HepG2 (cell line): ENCODE measurements around the gene RHBDF2. TPM values are rescaled to one million over a fixed set of nuclear protein-coding genes. Genes with fewer than 3 reads are reported as not detected.

Experiments used
- CREB1 ChIP-seq, 2 experiments: fragments of 450-650 bp in 1 of 2; IDR thresholded peaks; 2 replicates each; pipeline ENCODE4 v1.6.1; 2016 to 2017; ENCODE audit warnings: control low read depth in 1 of 2, mild to moderate bottlenecking in 1 of 2, missing compliant biosample characterization in 1 of 2, missing genetic modification characterization in 1 of 2
- HNRNPLL ChIP-seq: fragments of 200-400 bp; formaldehyde crosslinking; IDR thresholded peaks from 2 replicates; pipeline ENCODE4 v1.6.1; 2017; ENCODE audit warnings: mild to moderate bottlenecking, low read depth, low read length; ENCODE audit not compliant: poor library complexity, severe bottlenecking
- LBX2 ChIP-seq: sonication (generic); formaldehyde crosslinking; IDR thresholded peaks from 2 replicates; pipeline ENCODE4 v1.5.0; 2020; ENCODE audit warnings: missing genetic modification reagents, mild to moderate bottlenecking, borderline replicate concordance
- LCORL ChIP-seq, 2 experiments: fragments of 450-650 bp in 1 of 2; sonication (generic) in 1 of 2; formaldehyde crosslinking in 1 of 2; IDR thresholded peaks; 2 replicates each; pipeline versions ENCODE4 v1.5.0 to v1.6.1; 2017 to 2020; ENCODE audit warnings: antibody characterized with exemption in 1 of 2, missing genetic modification reagents in 1 of 2
- LRRFIP1 ChIP-seq: sonication (generic); formaldehyde crosslinking; conservative IDR thresholded peaks from 2 replicates; pipeline ENCODE4 v1.4.0; 2020; ENCODE audit warnings: missing genetic modification reagents
- MXD3 ChIP-seq: IDR thresholded peaks from 2 replicates; pipeline ENCODE4 v1.6.1; 2016; ENCODE audit warnings: mild to moderate bottlenecking, missing biosample characterization, missing genetic modification reagents
- MYPOP ChIP-seq: sonication (generic); formaldehyde crosslinking; IDR thresholded peaks from 2 replicates; pipeline ENCODE4 v1.8.1; 2023; ENCODE audit warnings: mild to moderate bottlenecking, moderate library complexity, missing genetic modification reagents
- RAD21 ChIP-seq: fragments of 450-650 bp; formaldehyde crosslinking; IDR thresholded peaks from 2 replicates; pipeline ENCODE4 v1.5.0; 2020; ENCODE audit warnings: mild to moderate bottlenecking
- ZC3H13 ChIP-seq: sonication (generic); formaldehyde crosslinking; IDR thresholded peaks from 2 replicates; pipeline ENCODE4 v1.8.1; 2023; ENCODE audit warnings: mild to moderate bottlenecking, missing genetic modification reagents, moderate library complexity
- ZFP91 ChIP-seq: sonication (generic); formaldehyde crosslinking; IDR thresholded peaks from 2 replicates; pipeline ENCODE4 v1.9.0; 2022; ENCODE audit warnings: missing genetic modification reagents, mild to moderate bottlenecking, borderline replicate concordance
- ZNF563 ChIP-seq: sonication (generic); formaldehyde crosslinking; IDR thresholded peaks from 2 replicates; pipeline ENCODE4 v1.8.0; 2022; ENCODE audit warnings: mild to moderate bottlenecking, moderate library complexity, missing genetic modification reagents
- ZNF580 ChIP-seq: IDR thresholded peaks from 2 replicates; pipeline ENCODE4 v1.6.1; 2016; ENCODE audit warnings: low read depth, borderline replicate concordance
- ZNF598 ChIP-seq: sonication (generic); formaldehyde crosslinking; IDR thresholded peaks from 2 replicates; pipeline ENCODE4 v1.5.1; 2020; ENCODE audit warnings: mild to moderate bottlenecking, missing genetic modification reagents, borderline replicate concordance
- ZNF687 ChIP-seq: sonication (generic); formaldehyde crosslinking; IDR thresholded peaks from 2 replicates; pipeline ENCODE4 v1.5.1; 2020; ENCODE audit warnings: mild to moderate bottlenecking, missing genetic modification reagents, moderate library complexity
- polyA plus RNA-seq, 8 experiments: library from polyadenylated mRNA; depleted of rRNA in 3 of 8; stranded (reverse) in 7 of 8; unstranded in 1 of 8; fragments of >200 nt; fragmentation: Illumina TruSeq in 4 of 8; extraction: Trizol in 4 of 8; gene quantifications; 2 replicates each; pipeline versions ENCODE4 v1.2.1 to v1.2.3, GENCODE V29; 2011 to 2016; ENCODE audit warnings: low read depth in 4 of 8, missing spikeins in 1 of 8, mixed read lengths in 1 of 8; ENCODE audit not compliant: insufficient read depth in 1 of 8
- total RNA-seq, 5 experiments: library from RNA; depleted of rRNA; stranded (reverse); fragments of >200 nt; fragmentation: Illumina TruSeq; extraction: Trizol; gene quantifications; 2 replicates each; pipeline ENCODE4 v1.2.3, GENCODE V29; 2016; ENCODE audit warnings: low read depth in 1 of 5

Gene RHBDF2
- total and polyA plus RNA-seq, 2 of the 13 experiments (the other 11 are each of a cell fraction or from before 2014, with no cell fraction given) = 7.8 to 24.2 TPM

GRCh38 chr17:76473541-76473985, 27.7 kb downstream of the RHBDF2 start (continued):
- TF ChIP-seq MYPOP (CRISPR knock-in tag) = no peak
- TF ChIP-seq ZNF580 (CRISPR knock-in tag) = 0 out of 2 replicates have a peak, but pooled peaks have one; percentile 22
- peak; percentile 82 for TF ChIP-seq RAD21
- 0 out of 2 replicates have a peak, but pooled peaks have one; percentile 40 for TF ChIP-seq ZNF563 (CRISPR knock-in tag)
- TF ChIP-seq LBX2 (CRISPR knock-in tag) = 0 out of 2 replicates have a peak, but pooled peaks have one; percentile 23
- no peak for TF ChIP-seq LRRFIP1 (CRISPR knock-in tag)
- 0 out of 2 replicates have a peak, but pooled peaks have one; percentile 16 for TF ChIP-seq MXD3
- no peak for TF ChIP-seq LCORL (IDR thresholded peaks at IDR 0.05)
- 0 out of 2 replicates have a peak, but pooled peaks have one; percentile 17 for TF ChIP-seq LCORL (CRISPR knock-in tag; IDR thresholded peaks at IDR 0.05)
- peak; percentile 59; the same call in 1 of the 2 replicates for TF ChIP-seq ZNF687 (CRISPR knock-in tag)
- peak; percentile 27 for TF ChIP-seq HNRNPLL
- 0 out of 2 replicates have a peak, but pooled peaks have one; percentile 13 for TF ChIP-seq ZFP91 (CRISPR knock-in tag)
- TF ChIP-seq ZNF598 (CRISPR knock-in tag) = peak; percentile 32; the same call in 1 of the 2 replicates
- TF ChIP-seq ZC3H13 = no peak
- 0 out of 2 replicates have a peak, but pooled peaks have one; percentile 13 for TF ChIP-seq CREB1 (IDR thresholded peaks at IDR 0.05)
- no peak for TF ChIP-seq CREB1 (CRISPR knock-in tag; IDR thresholded peaks at IDR 0.05)
